GM10266 (cell line): ENCODE data around the gene HOGA1.
"Not testable (repeated sequence)": the region's sequence is repeated elsewhere in the genome, so short reads cannot be mapped to it uniquely, and the experiment has no call there.

Experiments
- DNase-seq: peaks from one replicate; pipeline ENCODE4 v3.0.0; 2012; ENCODE audit errors: extremely low spot score
- TF ChIP-seq, protein P1 (sequence below): IDR thresholded peaks from 2 replicates; pipeline ENCODE4 v1.5.1; 2012; ENCODE audit warnings: mild to moderate bottlenecking, low read depth; ENCODE audit not compliant: control insufficient read depth, insufficient read depth; ENCODE audit errors: missing control alignments

HOGA1 gene

DNA sequence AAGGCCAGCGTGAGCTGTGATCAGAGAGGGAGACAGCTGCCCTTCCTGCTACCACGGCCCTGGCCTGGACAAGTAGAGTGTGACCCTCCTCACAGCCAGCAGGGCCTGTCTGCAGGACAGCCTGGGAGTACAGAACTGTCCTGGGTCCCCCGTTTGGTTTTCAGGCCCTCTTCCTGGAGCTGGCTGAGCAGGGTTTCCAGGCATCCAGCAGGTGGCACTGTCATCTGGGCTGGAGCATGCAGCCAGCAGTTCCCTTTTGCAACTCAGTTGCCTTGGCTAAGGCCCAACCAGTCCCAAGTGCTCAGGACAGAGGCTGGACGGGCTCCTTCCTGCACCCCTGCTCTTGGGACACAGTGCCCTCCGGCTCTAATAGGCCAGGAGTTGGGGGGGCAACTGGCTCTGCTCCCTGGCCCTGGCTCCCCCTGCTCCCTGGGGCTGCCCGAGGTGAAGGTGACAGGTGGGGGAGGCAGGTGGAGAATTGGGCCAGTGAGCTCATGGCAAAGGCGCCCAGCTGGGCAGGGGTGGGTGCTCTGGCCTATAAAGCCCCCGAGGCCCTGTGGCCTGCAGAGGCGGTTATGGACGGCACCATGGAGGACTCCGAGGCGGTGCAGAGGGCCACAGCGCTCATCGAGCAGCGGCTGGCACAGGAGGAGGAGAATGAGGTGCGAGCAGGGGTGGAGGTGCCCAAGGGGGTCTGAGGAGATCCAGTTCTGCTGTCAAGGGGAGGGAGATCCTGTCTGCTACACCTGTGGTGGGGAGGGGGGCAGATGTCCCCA is 11.8 kb upstream of the HOGA1 start, which contains the start of gene ANKRD2:
TSS of gene ANKRD2 (plus strand) at position 566 of the 776 bp plus-strand sequence. CDS start at position 576, 10 bp downstream.
- peak; percentile 85 for DNase-seq
- TF ChIP-seq, protein P1, sequence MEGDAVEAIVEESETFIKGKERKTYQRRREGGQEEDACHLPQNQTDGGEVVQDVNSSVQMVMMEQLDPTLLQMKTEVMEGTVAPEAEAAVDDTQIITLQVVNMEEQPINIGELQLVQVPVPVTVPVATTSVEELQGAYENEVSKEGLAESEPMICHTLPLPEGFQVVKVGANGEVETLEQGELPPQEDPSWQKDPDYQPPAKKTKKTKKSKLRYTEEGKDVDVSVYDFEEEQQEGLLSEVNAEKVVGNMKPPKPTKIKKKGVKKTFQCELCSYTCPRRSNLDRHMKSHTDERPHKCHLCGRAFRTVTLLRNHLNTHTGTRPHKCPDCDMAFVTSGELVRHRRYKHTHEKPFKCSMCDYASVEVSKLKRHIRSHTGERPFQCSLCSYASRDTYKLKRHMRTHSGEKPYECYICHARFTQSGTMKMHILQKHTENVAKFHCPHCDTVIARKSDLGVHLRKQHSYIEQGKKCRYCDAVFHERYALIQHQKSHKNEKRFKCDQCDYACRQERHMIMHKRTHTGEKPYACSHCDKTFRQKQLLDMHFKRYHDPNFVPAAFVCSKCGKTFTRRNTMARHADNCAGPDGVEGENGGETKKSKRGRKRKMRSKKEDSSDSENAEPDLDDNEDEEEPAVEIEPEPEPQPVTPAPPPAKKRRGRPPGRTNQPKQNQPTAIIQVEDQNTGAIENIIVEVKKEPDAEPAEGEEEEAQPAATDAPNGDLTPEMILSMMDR = peak; percentile 87

DNA sequence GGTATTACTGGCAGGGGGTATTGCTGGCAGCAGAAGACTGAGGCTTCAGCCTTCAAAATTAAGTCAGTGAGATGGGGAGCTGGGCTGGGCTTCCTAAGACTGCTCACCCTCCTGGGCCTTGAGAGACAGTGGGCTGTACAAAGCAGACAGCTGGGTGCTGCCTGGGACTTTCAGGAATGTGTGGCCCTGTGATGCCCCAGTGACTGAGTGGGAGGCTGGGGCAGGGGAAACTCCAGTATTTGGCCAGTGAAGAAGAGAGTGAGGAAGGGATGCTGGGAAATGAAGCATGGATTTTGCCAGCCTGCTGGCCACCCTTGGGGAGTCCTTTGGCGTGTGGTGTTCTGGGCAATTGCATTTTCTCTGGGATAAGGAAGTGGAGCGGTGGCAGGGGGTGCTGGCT is 11.2 kb upstream of the HOGA1 start:
- TF ChIP-seq, protein P1 = no peak
- DNase-seq = no peak

DNA sequence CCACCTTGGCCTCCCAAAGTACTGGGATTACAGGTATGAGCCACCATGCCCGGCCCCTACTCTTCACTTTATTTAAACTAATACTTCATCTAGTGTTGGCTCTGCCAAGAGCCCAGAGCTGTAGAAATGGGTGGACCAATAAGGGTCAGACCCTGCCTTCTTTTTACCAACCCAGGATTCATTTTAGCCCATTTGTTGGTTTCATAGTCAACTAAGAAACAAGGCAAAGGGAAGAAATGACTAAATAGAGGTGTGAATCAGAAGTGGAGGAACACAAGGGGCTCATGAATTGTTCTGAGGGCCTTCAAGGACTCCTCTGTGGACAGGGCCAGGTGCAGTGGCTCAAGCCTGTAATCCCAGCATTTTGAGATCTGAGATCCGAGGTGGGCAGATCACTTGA is 10.5 kb upstream of the HOGA1 start:
- DNase-seq = no peak
- TF ChIP-seq, protein P1 = no peak

DNA sequence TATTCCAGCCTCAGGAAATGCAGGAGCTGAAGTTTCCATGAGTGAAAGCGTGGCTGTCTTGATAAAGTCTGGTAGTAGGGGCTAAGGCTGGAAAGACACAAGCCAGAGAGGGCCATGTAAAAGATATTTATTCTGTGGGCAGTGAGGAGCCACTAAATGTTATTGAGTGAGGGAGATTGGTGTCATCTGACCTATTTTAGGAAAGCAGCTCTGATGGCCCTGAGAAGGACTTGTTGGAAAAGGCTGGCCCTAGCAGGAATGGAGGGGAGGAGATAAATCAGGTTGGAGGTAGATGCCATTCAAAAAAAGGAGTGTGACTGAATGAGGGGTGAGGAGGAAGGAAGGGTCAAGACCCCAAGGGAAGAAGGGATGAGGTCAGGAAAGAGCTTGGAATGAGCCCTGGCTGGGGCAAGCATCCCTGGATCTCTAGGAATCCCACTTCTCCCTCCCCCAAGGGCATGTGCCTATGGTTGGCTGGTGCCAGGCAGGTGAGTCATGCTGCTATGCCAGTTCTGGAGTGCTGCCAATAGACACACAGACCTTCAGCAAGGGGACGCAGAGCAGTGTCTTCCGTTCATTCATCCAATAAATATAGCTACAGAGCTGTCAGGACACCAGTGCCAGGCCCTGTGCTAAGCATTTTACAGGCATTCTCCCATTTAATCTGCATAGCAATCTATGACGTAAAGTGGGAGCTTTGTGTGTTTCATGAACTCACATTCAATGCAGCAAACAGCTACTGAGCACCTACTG is 9.6 kb upstream of the HOGA1 start:
- TF ChIP-seq, protein P1 = no peak
- no peak for DNase-seq

DNA sequence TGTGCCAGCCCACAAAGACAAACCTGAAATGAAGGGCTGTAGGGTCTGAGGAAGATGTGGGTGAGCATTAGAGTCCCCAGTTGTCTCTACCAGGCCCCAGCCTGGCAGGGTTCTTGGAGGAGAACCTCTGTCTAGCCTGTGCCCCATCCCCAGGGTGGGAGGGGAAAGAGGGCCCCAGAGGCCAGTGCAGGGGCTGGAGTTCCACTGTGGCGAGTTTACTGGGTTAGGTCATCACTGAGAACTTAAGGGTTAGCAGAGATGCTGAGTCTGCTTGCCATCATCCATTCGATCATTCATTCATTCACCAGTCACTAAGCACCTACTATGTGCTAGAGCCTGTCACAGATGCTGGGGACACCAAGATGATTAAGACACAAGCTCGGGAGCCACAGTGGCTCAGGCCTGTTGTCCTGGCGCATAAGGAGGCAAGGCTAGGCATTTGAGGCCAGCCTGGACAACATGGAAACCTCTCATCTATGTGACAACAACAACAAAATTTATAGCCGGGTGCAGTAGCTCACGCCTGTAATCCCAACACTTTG is 9.0 kb upstream of the HOGA1 start:
- DNase-seq = no peak

DNA sequence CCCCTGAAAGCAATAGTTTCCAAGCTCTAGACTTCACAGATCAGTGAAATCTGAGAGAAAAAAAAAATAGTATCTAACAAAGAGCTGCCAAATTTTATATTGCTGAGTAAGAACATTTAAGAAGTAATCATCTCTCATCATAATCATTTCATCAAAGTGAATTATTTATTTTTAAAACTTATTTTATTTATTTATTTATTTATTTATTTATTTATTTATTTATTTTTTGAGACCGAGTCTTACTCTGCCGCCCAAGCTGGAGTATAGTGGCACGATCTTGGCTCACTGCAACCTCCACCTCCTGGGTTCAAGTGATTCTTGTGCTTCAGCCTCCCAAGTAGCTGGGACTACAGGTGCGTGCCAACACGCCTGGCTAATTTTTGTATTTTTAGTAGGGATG is 7.7 kb upstream of the HOGA1 start:
- not testable (repeated sequence) for DNase-seq

More for the DNA sequence above, 9.0 kb upstream of the HOGA1 start:
- TF ChIP-seq, protein P1 = no peak

DNA sequence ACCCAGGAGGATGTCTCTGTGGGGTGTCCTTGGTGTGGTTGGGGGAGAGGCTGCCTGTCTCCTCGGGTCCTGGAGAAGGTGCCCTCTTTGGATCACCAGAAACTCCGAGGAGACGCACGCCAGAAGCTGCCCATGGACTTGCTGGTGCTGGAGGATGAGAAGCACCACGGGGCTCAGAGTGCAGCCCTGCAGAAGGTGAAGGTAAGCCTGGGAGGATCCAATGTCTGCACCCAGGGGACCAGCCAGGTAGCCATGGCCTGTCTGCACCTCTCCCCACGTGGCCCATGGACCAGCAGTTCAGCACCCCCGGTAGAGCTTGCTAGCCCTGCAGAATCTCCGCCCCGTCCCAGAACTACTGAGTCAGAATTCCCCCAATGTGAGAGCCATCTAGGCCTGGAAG is 6.5 kb upstream of the HOGA1 start:
- TF ChIP-seq, protein P1 = no peak
- no peak for DNase-seq
